ENCODE measurements around the gene UXS1. TPM values are rescaled to one million over a fixed set of nuclear protein-coding genes. Genes with fewer than 3 reads are reported as not detected.
A peak's percentile ranks its signal among the peaks of the same experiment; 100 is the strongest.

The UXS1 gene
- total RNA-seq, 1 experiment from 2014 or later: 46.3 TPM

DNA sequence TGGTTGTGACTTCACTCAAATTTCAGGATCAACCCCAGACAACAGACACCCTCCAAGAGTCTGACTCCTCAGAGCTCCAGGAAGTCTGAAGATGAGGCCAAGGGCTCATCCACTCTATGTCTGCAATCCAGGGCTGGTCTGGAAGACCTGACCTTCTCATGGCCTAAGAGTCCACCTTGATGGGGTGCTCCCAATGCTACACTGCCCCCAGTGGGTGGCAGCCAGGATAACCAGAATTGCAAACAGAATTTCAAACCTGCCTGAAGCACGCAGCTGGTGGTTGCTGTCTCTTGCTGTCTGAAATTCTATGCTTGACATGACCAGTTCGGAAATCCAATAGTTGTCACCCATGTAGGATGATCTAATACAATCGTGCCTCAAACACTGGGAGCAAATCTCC, 96.0 kb downstream of the UXS1 start:
- no peaks in the 10 kb centered on the region for H3K9me3 Mint-ChIP-seq
- Histone ChIP-seq H4K91ac (ENCODE audit: insufficient read length, low read depth, low read length) (no peak overlapping the region), H4K5ac (ENCODE audit: insufficient read length, low read depth, low read length) (no peak overlapping the region), H3K23me2 (ENCODE audit: insufficient read length, low read depth, low read length, poor library complexity, severe bottlenecking) (no peaks in the 10 kb centered on the region), H4K8ac (replicated peaks; ENCODE audit: insufficient read length, low read depth, low read length) (no peak overlapping the region), H3K14ac (ENCODE audit: insufficient read depth, low read length) (no peak overlapping the region), H3K9ac (ENCODE audit: extremely low read depth, insufficient read length, low read length) (no peak overlapping the region), H3K9me3 (ENCODE audit: control insufficient read depth, low read depth, low read length) (no peaks in the 10 kb centered on the region), H3K56ac (ENCODE audit: insufficient read length, low read depth, low read length) (no peak overlapping the region), H2BK5ac (ENCODE audit: insufficient read length, low read length) (no peak overlapping the region), H3K27me3 (ENCODE audit: insufficient read depth, low read length) (no peaks in the 10 kb centered on the region), H3K4me1 (ENCODE audit: insufficient read depth, low read length) (no peaks in the 10 kb centered on the region), H2BK20ac (ENCODE audit: low read depth, low read length, poor library complexity, severe bottlenecking) (no peak overlapping the region), H3K18ac (ENCODE audit: insufficient read length, low read depth, low read length) (no peak overlapping the region), H2AK5ac (ENCODE audit: insufficient read length, low read length) (no peak overlapping the region), H3K79me1 (ENCODE audit: insufficient read depth, low read depth, low read length, poor library complexity, severe bottlenecking) (no peaks in the 10 kb centered on the region), H3K4me2 (ENCODE audit: insufficient read depth, insufficient read length, low read length) (no peak overlapping the region), H3K79me2 (ENCODE audit: insufficient read depth, low read length) (no peaks in the 10 kb centered on the region), H3K23ac (ENCODE audit: insufficient read length, low read depth, low read length) (no peak overlapping the region), H2BK15ac (ENCODE audit: low read depth, low read length) (no peak overlapping the region), H3K4ac (ENCODE audit: low read depth, low read length) (no peak overlapping the region), H3T11ph (ENCODE audit: low read length) (no peak overlapping the region), H2BK12ac (ENCODE audit: insufficient read length, low read depth, low read length) (no peak overlapping the region), H2BK120ac (ENCODE audit: low read depth, low read length, poor library complexity, severe bottlenecking) (no peak overlapping the region), H3K27ac (ENCODE audit: insufficient read length, low read depth, low read length) (no peak overlapping the region), H4K20me1 (ENCODE audit: control insufficient read depth, insufficient read depth, insufficient read length) (no peaks in the 10 kb centered on the region), H2AFZ (ENCODE audit: low read length) (no peak overlapping the region)
- peaks cover 12 to 53% (median 38%) of the 10 kb centered on the region in 3 experiments; a peak in 6 of 7 replicates for H3K36me3 Mint-ChIP-seq (ENCODE audit: insufficient read depth in 1 of 3, low read depth in 3 of 3)
- peaks cover 4 to 7% of the 10 kb centered on the region in 2 experiments for H3K4me1 Mint-ChIP-seq
- no CpG with 5 or more reads among the region's 3 CpGs for WGBS (ENCODE audit: extremely low coverage, insufficient read length, low lambda C conversion rate)
- no peaks in the 10 kb centered on the region for H3K27me3 Mint-ChIP-seq (ENCODE audit: low read depth)
- H3K4me3 Mint-ChIP-seq: no peak overlapping the region
- no peak for DNase-seq
- TF ChIP-seq CTCF (conservative IDR thresholded peaks at IDR 0.05): peak; percentile 62
- H3K27ac Mint-ChIP-seq: no peak overlapping the region
